Pancreas (tissue), 10 donors: ENCODE data around the gene ZG16. TPM values are rescaled to one million over a fixed set of nuclear protein-coding genes. Genes with fewer than 3 reads are reported as not detected.
"Not testable (repeated sequence)": the region's sequence is repeated elsewhere in the genome, so short reads cannot be mapped to it uniquely, and the experiment has no call there.

Experiments
- ATAC-seq, 4 donors: fragments of 200-7000 bp; cut with Tn5 transposase; one replicate each; pipeline versions ENCODE4 v1.8.0 to v1.9.1; 2020; ENCODE audit warnings: mild to moderate bottlenecking in 4 of 4, moderate library complexity in 4 of 4
- DNase-seq, 6 donors: peaks; one replicate each; pipeline ENCODE4 v3.0.0-alpha.2; 2020
- FAIRE-seq: peaks from 2 replicates; lab custom pipeline; 2012; peaks lifted over from hg19 to GRCh38; lab: Jason Lieb, UNC
- H3K27ac ChIP-seq, 4 donors: fragments of 200-600 bp; sonication (generic); 1 replicate in 3 of 4; 2 replicates in 1 of 4; pipeline versions ENCODE4 v1.5.0 to v1.8.0; 2020
- H3K27me3 ChIP-seq, 4 donors: fragments of 200-600 bp; one replicate each; pipeline ENCODE4 v1.8.0; 2021
- H3K36me3 ChIP-seq, 3 donors: fragments of 200-600 bp; sonication (generic) in 1 of 3; one replicate each; pipeline versions ENCODE4 v1.5.0 to v1.8.0; 2020 to 2021
- H3K4me1 ChIP-seq, 3 donors: fragments of 200-600 bp; one replicate each; pipeline ENCODE4 v1.8.0; 2021
- H3K4me3 ChIP-seq, 4 donors: fragments of 200-600 bp; sonication (generic) in 2 of 4; one replicate each; pipeline versions ENCODE4 v1.5.0 to v1.8.0; 2020 to 2021
- H3K9me3 ChIP-seq, 4 donors: fragments of 200-600 bp; one replicate each; pipeline ENCODE4 v1.8.0; 2021
- WGBS, 2 donors: extraction: QIAGEN DNeasy Blood & Tissue Kit; methylation state at CpG; one replicate each; pipeline ENCODE4 v1.1.7; 2013; 5-methylcytosine and 5-hydroxymethylcytosine counted together
- intact Hi-C, 3 donors: fragments of 100-400 bp; cut with DNase I; formaldehyde crosslinking; loops; one replicate each; pipeline versions ENCODE4 v1.11.1 to v1.14.2; 2022
- polyA plus RNA-seq, 2 donors: library from polyadenylated mRNA; stranded (reverse); fragments of 200-250 nt; gene quantifications; one replicate each; pipeline ENCODE4 v1.2.3, GENCODE V29; 2013
- total RNA-seq, 6 donors: library from RNA; stranded (reverse); fragmentation: NEBNext Ultra II Directional in 4 of 6; extraction: Animal tissue kit (Norgen Biotek cat#: 25700) in 4 of 6; gene quantifications; one replicate each; pipeline versions ENCODE4 v1.2.1 to v1.2.4, GENCODE V29; 2021 to 2023
- TF ChIP-seq, protein P1 (sequence below), 4 donors: fragments of 200-600 bp; sonication (generic) in 3 of 4; IDR thresholded peaks; one replicate each; pipeline versions ENCODE4 v1.5.0 to v1.8.0; 2021; ENCODE audit warnings: antibody characterized with exemption in 4 of 4
- donor health status: healthy with polysubstance abuse.
- donor health status: DM: no; HTN: no; CAD: no; lungs with moderate emphysema.
- donor health status: DM: no; HTN: no; CAD: no.
- donor health status: control.
- donor health status: control.
- donor health status: Bipolar disorder and iron deficiency.
- donor health status: DM: yes; HTN: yes; CAD: no.
- donor health status: DM: no; HTN: no; CAD: no.
- donor health status: DM: no; HTN: no; CAD: no.
- donor health status: DM: yes; HTN: yes; CAD: no.

Gene ZG16
- total and polyA plus RNA-seq, 8 donors, result 0.06 to 3.1 (median 1.1) TPM

DNA sequence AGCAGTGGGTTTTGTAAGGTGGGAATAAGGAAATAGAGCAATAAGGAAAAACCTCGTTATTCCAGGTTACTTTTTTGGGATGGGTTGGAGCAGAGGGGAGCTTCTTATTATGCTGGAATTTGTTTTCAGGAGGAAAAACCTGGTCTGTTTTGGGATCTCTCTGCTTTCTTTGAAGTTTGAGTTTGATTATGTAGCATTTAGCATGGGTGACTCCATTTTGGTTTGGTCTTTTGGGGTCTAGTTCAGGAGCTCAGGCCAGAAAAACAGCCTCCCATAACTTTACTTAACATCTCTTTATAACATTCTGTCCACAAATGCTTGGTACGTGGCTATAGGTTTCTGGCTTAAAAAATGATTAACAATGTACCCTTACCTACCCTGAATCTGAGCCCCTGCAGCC is 8.5 kb upstream of the ZG16 start:
- TF ChIP-seq, protein P1, sequence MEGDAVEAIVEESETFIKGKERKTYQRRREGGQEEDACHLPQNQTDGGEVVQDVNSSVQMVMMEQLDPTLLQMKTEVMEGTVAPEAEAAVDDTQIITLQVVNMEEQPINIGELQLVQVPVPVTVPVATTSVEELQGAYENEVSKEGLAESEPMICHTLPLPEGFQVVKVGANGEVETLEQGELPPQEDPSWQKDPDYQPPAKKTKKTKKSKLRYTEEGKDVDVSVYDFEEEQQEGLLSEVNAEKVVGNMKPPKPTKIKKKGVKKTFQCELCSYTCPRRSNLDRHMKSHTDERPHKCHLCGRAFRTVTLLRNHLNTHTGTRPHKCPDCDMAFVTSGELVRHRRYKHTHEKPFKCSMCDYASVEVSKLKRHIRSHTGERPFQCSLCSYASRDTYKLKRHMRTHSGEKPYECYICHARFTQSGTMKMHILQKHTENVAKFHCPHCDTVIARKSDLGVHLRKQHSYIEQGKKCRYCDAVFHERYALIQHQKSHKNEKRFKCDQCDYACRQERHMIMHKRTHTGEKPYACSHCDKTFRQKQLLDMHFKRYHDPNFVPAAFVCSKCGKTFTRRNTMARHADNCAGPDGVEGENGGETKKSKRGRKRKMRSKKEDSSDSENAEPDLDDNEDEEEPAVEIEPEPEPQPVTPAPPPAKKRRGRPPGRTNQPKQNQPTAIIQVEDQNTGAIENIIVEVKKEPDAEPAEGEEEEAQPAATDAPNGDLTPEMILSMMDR (IDR thresholded peaks at IDR 0.05), result no peak
- DNase-seq (no peak), ATAC-seq (no peak), FAIRE-seq (no peak)
- intact Hi-C loops, result no loop called here
- H3K4me1 ChIP-seq, result peaks cover 5 to 14% (median 10%) of the 10 kb centered on the region in 3 donors
- no peaks in the 10 kb centered on the region for H3K36me3 ChIP-seq
- H3K4me3 ChIP-seq, result no peak overlapping the region
- H3K9me3 ChIP-seq, result no peaks in the 10 kb centered on the region
- WGBS, 2 donors, result 86 to 88% methylated on average over 2 of the region's 2 CpGs
- H3K27me3 ChIP-seq, result no peaks in the 10 kb centered on the region
- H3K27ac ChIP-seq, result no peak overlapping the region

DNA sequence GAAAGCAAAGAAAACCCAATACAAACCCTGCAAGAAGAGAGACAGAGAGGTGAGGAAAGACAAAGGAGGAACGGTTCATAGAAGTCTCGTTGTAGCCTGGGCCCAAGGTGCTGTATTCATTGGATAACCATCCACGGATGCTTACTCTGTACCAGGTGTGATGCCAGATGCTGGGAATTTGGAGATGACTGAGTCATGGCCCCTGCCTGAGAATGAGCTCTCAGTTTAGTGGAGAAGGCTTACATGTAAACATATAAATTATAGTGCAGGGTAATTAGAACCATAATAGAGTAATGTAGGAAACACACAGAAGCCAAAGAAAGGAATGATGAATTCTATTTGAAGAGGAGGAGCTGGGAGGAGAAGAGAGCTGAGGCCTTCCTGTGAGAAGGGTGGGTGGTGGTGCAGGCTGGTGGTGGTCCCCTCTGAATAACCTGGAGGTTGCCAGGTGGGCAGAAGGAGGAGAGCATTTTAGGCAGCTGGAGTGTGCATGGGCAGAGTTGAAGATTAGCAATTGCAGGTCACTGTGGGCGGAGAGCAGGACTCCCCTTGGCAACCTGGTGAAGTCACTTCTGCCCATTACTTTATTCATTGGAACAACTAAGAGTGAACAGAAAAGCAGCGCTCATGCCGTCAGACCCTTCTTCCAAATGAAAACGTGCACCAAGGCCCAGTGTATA is 7.7 kb upstream of the ZG16 start:
- DNase-seq, result no peak

DNA sequence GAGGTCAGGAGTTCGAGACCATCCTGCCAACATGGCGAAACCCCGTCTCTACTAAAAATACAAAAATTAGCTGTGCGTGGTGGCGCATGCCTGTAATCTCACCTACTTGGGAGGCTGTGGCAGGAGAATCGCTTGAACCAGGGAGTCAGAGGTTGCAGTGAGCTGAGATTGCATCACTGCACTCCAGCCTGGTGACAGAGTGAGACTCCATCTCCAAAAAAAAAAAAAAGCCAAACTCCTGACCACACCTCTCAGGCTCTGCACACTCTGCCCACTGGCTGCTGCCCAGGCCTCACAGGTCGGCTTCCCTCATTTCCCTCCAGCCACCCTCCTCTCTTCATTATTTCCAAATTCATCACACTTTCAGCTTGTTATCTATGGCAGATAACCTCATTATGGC is 5.7 kb upstream of the ZG16 start:
- WGBS, 2 donors, result 85 to 91% methylated on average over 7 of the region's 7 CpGs
- intact Hi-C loops, H3K4me3 ChIP-seq, DNase-seq, FAIRE-seq, H3K36me3 ChIP-seq, H3K4me1 ChIP-seq, H3K27ac ChIP-seq, H3K27me3 ChIP-seq, H3K9me3 ChIP-seq: not testable (repeated sequence)
- ATAC-seq, result peak in 3 of 4 donors; percentile 35 to 51 (median 48)

More for the DNA sequence above, 7.7 kb upstream of the ZG16 start:
- no peaks in the 10 kb centered on the region for H3K27me3 ChIP-seq
- intact Hi-C loops, result no loop called here
- TF ChIP-seq, protein P1 (IDR thresholded peaks at IDR 0.05), result no peak
- FAIRE-seq (no peak), ATAC-seq (no peak)
- peaks cover 0 to 5% (median under 1%) of the 10 kb centered on the region in 3 donors for H3K4me1 ChIP-seq
- 80 to 83% methylated on average over 7 of the region's 7 CpGs for WGBS, 2 donors
- no peak overlapping the region for H3K4me3 ChIP-seq
- H3K27ac ChIP-seq, result no peak overlapping the region
- no peaks in the 10 kb centered on the region for H3K36me3 ChIP-seq
- H3K9me3 ChIP-seq, result no peaks in the 10 kb centered on the region

DNA sequence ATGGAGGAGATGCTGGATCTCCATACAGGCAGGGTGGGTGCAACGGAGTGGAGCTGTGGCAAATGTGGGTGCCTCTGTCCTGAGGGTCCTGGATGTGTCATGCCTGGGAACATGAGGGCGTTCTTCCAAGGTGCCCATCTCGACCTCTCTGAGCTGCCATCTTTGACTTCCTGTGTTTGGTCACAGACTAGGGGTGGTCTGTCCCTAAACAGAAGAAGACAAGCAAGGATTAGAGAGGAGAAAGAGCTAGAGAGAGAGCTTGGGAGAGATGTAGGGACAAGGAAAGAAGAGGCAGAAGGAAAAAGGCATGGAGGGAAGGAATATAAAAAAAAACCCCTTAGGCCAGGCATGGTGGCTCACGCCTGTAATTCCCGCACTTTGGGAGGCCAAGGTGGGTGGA is 3.3 kb upstream of the ZG16 start:
- intact Hi-C loops, result no loop called here
- ATAC-seq (no peak), DNase-seq (no peak), FAIRE-seq (no peak)
- H3K27me3 ChIP-seq, result no peaks in the 10 kb centered on the region
- H3K4me1 ChIP-seq, result no peaks in the 10 kb centered on the region
- H3K9me3 ChIP-seq, result no peaks in the 10 kb centered on the region
- H3K36me3 ChIP-seq, result no peaks in the 10 kb centered on the region
- TF ChIP-seq, protein P1 (IDR thresholded peaks at IDR 0.05), result no peak
- H3K4me3 ChIP-seq, result no peak overlapping the region
- H3K27ac ChIP-seq, result no peak overlapping the region
- WGBS, 2 donors, result 90 to 96% methylated on average over 5 of the region's 5 CpGs

DNA sequence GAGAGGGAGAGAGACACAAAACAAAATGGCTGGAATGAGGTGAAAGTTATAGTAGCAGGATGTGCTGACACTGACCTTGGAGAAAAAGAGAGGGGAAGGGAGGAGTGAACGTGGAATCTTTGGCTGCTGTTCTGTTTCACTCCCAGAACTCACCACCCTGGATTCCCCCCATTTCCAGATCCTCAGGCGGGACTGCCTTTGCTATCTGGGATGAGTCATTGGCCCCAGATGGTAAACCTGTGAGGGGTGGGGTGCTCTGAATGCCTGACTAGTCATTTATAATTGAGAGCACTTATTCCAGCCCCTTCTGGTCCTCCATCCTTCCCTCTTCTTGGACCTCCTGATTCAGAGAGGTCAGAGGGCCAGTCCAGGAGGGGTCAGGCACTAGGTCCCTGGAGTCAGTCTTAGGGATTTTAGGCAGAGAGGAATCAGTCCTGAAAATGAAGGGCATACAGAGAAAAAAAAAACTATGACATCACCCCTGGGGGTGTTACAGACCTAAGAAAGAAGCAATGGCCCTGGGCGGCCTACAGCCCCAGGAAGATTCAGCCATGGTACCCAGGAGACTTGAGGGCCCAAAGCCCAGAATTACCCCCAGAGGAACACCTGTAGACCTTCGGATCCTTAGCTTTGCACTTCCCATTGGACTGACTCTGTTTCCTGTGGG is 2.2 kb upstream of the ZG16 start:
- ATAC-seq (no peak), FAIRE-seq (no peak), DNase-seq (no peak)
- Histone ChIP-seq H3K36me3 (no peaks in the 10 kb centered on the region), H3K9me3 (no peaks in the 10 kb centered on the region), H3K27ac (no peak overlapping the region), H3K4me3 (no peak overlapping the region), H3K4me1 (no peaks in the 10 kb centered on the region), H3K27me3 (no peaks in the 10 kb centered on the region)
- WGBS, 2 donors, result 81 to 83% methylated on average over 4 of the region's 4 CpGs
- intact Hi-C loops, result no loop called here
- TF ChIP-seq, protein P1 (IDR thresholded peaks at IDR 0.05), result no peak
